Activated CD4-positive, CD25-positive, alpha-beta regulatory T cell (primary cell): ENCODE data around the gene HLA-DPA1.

ENCODE experiments used
- DNase-seq, 4 experiments: peaks; one replicate each; lab custom pipeline; 2025; lab: John Stamatoyannopoulos, UW

Gene HLA-DPA1

GRCh38 chr6:33017018-33017417 is 56.4 kb downstream of the HLA-DPA1 start:
- DNase-seq, result no peak

- no peak for DNase-seq
Measured at GRCh38 chr6:33015798-33016197, 57.7 kb downstream of the HLA-DPA1 start.

- peak in 1 of 4 experiments; percentile 13 for DNase-seq
Measured at GRCh38 chr6:33014841-33015634, 58.4 kb downstream of the HLA-DPA1 start.
